Gastroesophageal sphincter (tissue), 3 donors: Measurements from ENCODE around the gene RAD51D.

Experiments used
- CTCF ChIP-seq, 4 experiments: fragments of 200-600 bp in 2 of 4; fragments of 450-650 bp in 2 of 4; sonication (generic) in 1 of 4; IDR thresholded peaks; one replicate each; pipeline ENCODE4 v1.5.1; 2017 to 2019; ENCODE audit warnings: antibody characterized with exemption in 4 of 4, mild to moderate bottlenecking in 2 of 4, moderate library complexity in 2 of 4
- POLR2A ChIP-seq, 2 donors: fragments of 450-650 bp; IDR thresholded peaks; one replicate each; pipeline ENCODE4 v1.6.1; 2017; ENCODE audit warnings: antibody characterized with exemption in 2 of 2, mild to moderate bottlenecking in 2 of 2, moderate library complexity in 1 of 2

GRCh38 chr17:35064516-35065215 lies 55.0 kb downstream of the RAD51D start:
- no peak for TF ChIP-seq POLR2A (IDR thresholded peaks at IDR 0.05)
- no peak for TF ChIP-seq CTCF (IDR thresholded peaks at IDR 0.05)
